Lung microvascular endothelial cell (primary cell): ENCODE measurements around the gene SSX4B. TPM values are rescaled to one million over a fixed set of nuclear protein-coding genes. Genes with fewer than 3 reads are reported as not detected.
"Not testable (repeated sequence)": the region's sequence is repeated elsewhere in the genome, so short reads cannot be mapped to it uniquely, and the experiment has no call there.

Source experiments
- DNase-seq, 2 donors: peaks; one replicate each; pipeline versions ENCODE4 v3.0.0 to v3.0.0-alpha.2; 2010; ENCODE audit warnings: low read depth in 2 of 2
- total RNA-seq: library from RNA; depleted of rRNA; stranded (reverse); fragments of >200 nt; gene quantifications from 2 replicates; pipeline ENCODE4 v1.2.1, GENCODE V29; 2014

Gene SSX4B
- not detected in 2 replicates for total RNA-seq

- not testable (repeated sequence) for DNase-seq
Observed at GRCh38 chrX:48411860-48412259, at the start of gene SSX4B. Gene SSX4B, minus strand, starts transcription at chrX:48411960. Its CDS starts 588 bp downstream, at chrX:48411372.

GRCh38 chrX:48460606-48461005 is 48.8 kb upstream of the SSX4B start:
- DNase-seq, result no peak

- DNase-seq, result no peak
Observed at GRCh38 chrX:48460031-48460430, 48.3 kb upstream of the SSX4B start.

GRCh38 chrX:48459483-48459882 is 47.7 kb upstream of the SSX4B start:
- no peak for DNase-seq

DNA sequence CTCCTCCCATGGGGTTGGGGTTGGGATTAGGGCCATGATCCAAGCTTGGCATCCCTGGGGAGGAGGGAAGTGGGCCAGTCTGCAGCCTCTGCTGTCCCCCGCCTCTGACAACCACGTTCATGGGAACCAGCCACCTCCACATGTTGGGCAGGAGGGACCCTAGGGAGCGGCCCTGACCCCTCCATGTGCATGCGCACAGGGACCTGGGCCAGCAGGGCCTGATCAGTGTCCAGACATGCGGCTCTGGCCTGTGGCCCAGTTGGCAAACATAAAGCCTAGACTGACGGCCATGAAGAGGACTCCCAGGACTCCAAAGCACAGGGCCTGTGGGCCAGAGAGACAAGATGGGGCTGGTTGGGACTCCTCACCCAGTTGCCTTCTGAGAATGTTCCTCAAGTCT is 47.0 kb upstream of the SSX4B start:
- DNase-seq, result no peak

- no peak for DNase-seq
Observed at GRCh38 chrX:48456628-48457331, 45.0 kb upstream of the SSX4B start.

DNA sequence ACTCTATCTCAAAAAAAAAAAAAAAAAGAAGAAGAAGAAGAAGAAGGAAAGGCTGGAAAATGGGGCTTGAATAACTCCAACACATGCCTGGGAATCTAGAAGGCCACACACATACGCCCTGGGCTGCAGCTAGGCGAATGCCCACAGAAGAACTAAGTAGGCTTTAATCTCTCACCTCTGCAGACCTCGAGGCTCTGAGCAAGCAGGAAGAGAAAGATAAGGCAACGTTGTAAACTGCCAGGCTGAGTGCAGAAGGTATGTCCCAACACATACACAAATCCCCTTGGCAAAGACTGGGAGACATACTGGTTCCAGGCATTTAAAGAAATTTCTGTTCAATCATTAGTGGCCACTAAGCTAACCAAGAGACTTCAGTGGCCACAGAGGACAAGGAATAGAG is 39.9 kb upstream of the SSX4B start:
- DNase-seq, result no peak

DNA sequence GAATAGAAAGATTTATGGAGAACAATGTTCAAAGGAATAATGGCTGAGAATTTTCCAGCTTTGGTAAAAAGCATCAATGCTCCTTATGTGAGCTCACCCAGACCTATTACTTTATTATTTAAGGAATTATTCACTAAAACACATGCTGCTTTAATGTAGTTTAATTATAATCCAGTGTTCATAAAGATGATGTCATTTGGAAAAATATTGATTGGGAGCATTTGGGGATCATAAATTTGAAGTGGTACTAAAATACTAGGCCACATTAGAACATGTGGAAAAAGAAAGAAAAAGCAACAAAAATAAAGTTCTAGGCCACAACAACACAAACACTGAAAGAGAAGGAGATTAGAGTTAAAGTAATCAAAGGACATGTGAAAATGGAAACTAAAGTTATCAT is 38.3 kb upstream of the SSX4B start:
- no peak for DNase-seq

- DNase-seq, result not testable (repeated sequence)
Observed at GRCh38 chrX:48447201-48447600, 35.4 kb upstream of the SSX4B start.

DNA sequence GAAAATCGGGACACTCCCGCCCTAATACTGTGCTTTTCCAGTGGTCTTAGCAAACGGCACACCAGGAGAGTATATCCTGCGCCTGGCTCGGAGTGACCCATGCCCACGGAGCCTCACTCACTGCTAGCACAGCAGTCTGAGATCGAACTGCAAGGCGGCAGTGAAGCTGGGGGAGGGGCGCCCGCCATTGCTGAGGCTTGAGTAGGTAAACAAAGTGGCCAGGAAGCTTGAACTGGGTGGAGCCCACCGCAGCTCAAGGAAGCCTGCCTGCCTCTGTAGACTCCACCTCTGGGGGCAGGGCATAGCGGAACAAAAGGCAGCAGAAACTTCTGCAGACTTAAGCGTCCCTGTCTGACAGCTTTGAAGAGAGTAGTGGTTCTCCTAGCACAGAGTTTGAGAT is 22.0 kb upstream of the SSX4B start:
- not testable (repeated sequence) for DNase-seq

GRCh38 chrX:48430166-48430565 is 18.4 kb upstream of the SSX4B start:
- DNase-seq, result not testable (repeated sequence)

DNA sequence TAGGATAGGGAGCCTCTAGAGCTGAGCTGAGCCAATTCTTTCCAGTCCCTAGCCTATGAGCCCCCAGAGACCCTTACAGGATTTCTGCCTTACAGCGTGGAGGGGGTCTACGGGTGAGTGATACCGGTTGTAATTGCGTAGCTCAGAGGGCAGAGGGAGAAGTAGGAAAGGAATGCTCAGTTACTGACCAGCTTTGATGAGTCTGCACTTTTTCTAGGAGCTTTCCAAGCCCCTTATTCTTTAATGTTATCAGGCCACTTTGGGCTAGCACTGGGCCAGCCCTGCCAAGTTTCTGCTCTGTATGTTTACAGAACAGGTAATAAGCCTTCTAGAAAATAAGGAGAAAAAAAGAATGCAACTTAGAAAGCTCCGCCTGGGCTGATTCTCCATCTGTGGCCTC is 17.8 kb upstream of the SSX4B start:
- not testable (repeated sequence) for DNase-seq

GRCh38 chrX:48427027-48427716 is 15.4 kb upstream of the SSX4B start:
- not testable (repeated sequence) for DNase-seq

DNA sequence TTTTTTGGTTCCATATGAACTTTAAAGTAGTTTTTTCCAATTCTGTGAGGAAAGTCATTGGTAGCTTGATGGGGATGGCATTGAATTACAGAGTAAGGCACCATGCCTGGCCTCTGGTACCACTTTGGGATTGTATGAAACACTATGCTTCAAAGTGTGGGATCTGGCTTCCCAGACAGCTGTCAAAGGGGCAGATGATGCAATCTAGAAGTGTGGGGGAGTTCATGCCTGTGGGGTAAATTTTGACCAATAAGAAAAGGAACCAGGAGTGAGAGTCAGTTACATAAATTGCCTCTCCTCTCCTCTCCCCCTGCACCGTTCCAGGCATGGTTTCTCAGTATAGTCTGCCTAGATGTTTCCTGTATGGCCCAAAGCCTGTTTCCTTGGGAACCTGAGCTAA is 13.9 kb downstream of the SSX4B start:
- DNase-seq, result peak in 1 of 2 donors; percentile 0

DNA sequence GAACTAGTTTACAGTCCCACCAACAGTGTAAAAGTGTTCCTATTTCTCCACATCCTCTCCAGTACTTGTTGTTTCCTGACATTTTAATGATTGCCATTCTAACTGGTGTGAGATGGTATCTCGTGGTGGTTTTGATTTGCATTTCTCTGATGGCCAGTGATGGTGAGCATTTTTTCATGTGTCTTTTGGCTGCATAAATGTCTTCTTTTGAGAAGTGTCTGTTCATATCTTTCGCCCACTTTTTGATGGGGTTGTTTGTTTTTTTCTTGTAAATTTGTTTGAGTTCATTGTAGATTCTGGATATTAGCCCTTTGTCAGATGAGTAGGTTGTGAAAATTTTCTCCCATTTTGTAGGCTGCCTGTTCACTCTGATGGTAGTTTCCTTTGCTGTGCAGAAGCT is 14.8 kb downstream of the SSX4B start:
- not testable (repeated sequence) for DNase-seq

DNA sequence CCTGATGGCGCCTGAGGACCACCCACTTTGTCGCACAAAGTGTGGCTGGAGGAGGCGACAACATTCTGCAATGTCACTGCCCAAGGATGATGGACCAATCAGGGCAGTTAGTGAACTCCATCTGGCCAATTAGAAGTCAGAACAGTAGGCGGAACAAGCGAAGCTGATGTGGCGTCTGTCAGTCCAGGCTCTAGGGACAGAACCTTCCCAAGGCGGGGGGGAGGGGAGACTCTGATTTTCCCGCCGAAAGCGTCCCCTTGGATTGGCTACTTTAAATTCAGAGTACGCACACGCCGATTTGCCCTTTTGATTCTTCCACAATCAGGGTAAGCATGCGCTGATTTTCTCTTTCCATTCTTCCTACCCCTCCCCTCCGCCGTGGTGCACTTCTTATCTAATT is 28.5 kb downstream of the SSX4B start, which contains the start of gene SSX4:
Gene SSX4, plus strand, starts transcription at position 301 of the 400 bp plus-strand sequence. CDS start 515 bp downstream, outside the sequence.
- not testable (repeated sequence) for DNase-seq

DNA sequence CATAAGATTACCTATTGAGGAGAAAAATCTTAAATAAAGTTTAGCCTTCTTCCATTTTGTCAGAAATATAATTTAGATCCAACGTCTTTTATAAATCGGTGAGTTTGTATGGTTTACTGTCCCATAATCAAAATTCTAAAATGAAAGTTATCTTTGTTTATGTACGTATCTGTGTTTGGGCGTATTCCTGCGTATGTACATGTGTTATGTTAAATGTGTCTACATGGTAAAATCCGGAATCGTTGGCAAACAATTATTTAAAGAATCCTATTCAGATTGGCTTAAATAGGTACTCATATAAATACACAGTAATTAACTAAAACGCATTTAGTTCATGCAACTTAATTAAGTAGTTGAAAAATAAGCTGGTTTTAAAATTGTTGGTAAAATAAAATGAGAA is 41.4 kb downstream of the SSX4B start:
- not testable (repeated sequence) for DNase-seq

GRCh38 chrX:48367717-48368408 is 43.9 kb downstream of the SSX4B start:
- not testable (repeated sequence) for DNase-seq

DNA sequence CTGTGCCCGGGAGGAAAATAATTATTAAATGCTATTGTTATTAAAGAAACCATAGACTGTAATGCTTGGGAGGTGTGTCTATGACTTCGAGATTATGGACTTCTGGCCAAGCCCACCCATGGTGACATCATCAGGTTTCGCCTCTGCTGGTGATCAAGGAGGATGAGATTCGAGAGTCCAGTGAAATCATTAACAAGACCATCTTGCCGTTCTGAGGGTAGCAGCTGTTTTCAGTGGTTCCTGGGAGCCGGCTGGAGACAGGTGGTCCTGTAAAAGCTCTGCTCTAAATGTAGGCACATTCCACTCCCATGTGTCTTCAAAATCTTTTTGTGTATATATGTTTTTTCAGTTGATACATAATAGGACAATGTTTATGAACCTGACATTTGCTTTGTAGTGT is 52.5 kb downstream of the SSX4B start:
- not testable (repeated sequence) for DNase-seq

GRCh38 chrX:48357681-48358080 is 54.1 kb downstream of the SSX4B start:
- DNase-seq, result no peak

DNA sequence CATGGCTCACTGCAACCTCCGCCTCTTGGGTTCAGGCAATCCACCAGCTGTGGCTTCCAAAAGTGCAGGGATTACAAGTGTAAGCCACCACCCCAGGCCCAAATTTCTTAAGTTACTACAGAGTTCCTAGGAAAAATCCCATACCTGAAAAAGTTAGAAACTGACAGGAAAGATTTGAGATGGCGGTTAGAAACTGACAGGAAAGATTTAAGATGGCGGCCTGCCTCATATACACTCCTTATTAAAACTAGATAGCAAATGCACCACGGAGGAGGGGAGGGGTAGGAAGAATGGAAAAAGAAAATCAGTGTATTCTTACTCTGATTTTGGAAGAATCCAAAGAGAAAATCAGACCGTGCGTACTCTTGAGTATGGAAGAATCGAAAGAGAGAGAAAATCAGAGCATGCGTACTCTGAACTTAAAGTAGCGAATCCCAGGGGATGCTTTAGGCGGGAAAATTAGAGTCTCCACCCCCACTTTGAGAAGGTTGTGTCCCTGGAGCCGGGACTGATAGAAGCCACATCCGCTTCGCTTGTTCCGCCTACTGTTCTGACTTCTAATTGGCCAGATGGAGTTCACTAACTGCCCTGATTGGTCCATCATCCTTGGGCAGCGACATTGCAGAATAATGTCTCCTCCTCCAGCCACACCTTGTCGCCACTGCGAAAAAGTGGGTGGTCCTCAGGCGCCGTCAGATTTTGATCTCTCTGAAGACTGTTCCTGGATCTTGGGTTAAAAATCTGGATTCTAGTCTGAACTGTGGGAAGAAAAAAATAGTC is 55.3 kb downstream of the SSX4B start, which contains the start of gene SSX3:
Gene SSX3, minus strand, starts transcription at position 389 of the 780 bp plus-strand sequence. CDS start 1,454 bp downstream, outside the sequence.
- not testable (repeated sequence) for DNase-seq
